GM23338 (cell line): Measurements from ENCODE around the gene DEFB115. TPM values are rescaled to one million over a fixed set of nuclear protein-coding genes. Genes with fewer than 3 reads are reported as not detected.

ENCODE experiments used
- ATAC-seq: fragments of 200-7000 bp; cut with Tn5 transposase; 3 replicates; pipeline ENCODE4 v1.9.1; 2020
- DNase-seq: peaks from one replicate; pipeline ENCODE4 v3.0.0-alpha.2; 2015; ENCODE audit warnings: low spot score
- H2AFZ ChIP-seq: fragments of 200-600 bp; sonication (generic); 2 replicates; pipeline ENCODE4 v1.8.0; 2016; ENCODE audit warnings: antibody characterized with exemption, mild to moderate bottlenecking, moderate library complexity
- H3F3A ChIP-seq: fragments of 200-600 bp; sonication (generic); replicated peaks from 2 replicates; pipeline ENCODE4 v1.8.0; 2017; ENCODE audit warnings: antibody characterized with exemption, mixed run types, low read depth
- H3K27ac ChIP-seq: fragments of 200-600 bp; sonication (generic); 2 replicates; pipeline ENCODE4 v1.6.1; 2016; ENCODE audit warnings: low read depth
- H3K27me3 ChIP-seq: fragments of 200-600 bp; sonication (generic); 2 replicates; pipeline ENCODE4 v1.8.0; 2016; ENCODE audit warnings: mild to moderate bottlenecking, mixed run types, moderate library complexity; ENCODE audit not compliant: insufficient read depth
- H3K36me3 ChIP-seq: fragments of 200-600 bp; sonication (generic); 2 replicates; pipeline ENCODE4 v1.8.0; 2016; ENCODE audit warnings: mild to moderate bottlenecking; ENCODE audit not compliant: insufficient read depth
- H3K4me1 ChIP-seq: fragments of 200-600 bp; sonication (generic); 2 replicates; pipeline ENCODE4 v1.8.0; 2016; ENCODE audit warnings: mild to moderate bottlenecking, moderate library complexity; ENCODE audit not compliant: insufficient read depth
- H3K4me2 ChIP-seq: fragments of 200-600 bp; sonication (generic); 2 replicates; pipeline ENCODE4 v1.7.1; 2017; ENCODE audit warnings: mixed run types
- H3K4me3 ChIP-seq: fragments of 200-600 bp; sonication (generic); 2 replicates; pipeline ENCODE4 v1.6.1; 2016; ENCODE audit warnings: mixed run types
- H3K79me2 ChIP-seq: fragments of 200-600 bp; sonication (generic); replicated peaks from 2 replicates; pipeline ENCODE4 v1.8.0; 2017; ENCODE audit warnings: mild to moderate bottlenecking; ENCODE audit not compliant: insufficient read depth
- H3K9me2 ChIP-seq: fragments of 200-600 bp; sonication (generic); 2 replicates; pipeline ENCODE4 v1.8.0; 2017; ENCODE audit not compliant: insufficient read depth
- H4K20me1 ChIP-seq: fragments of 200-600 bp; sonication (generic); replicated peaks from 2 replicates; pipeline ENCODE4 v1.8.0; 2017; ENCODE audit warnings: mild to moderate bottlenecking; ENCODE audit not compliant: insufficient read depth
- H3K27ac Mint-ChIP-seq: 2 replicates; pipeline ENCODE4 v1.8.0; 2020; ENCODE audit warnings: inconsistent platforms, mild to moderate bottlenecking, moderate library complexity, mixed read lengths
- H3K27me3 Mint-ChIP-seq: 3 replicates; pipeline ENCODE4 v1.8.0; 2022; ENCODE audit warnings: low read depth, mild to moderate bottlenecking, moderate library complexity, mixed read lengths, inconsistent platforms; ENCODE audit not compliant: insufficient read depth, poor library complexity
- H3K36me3 Mint-ChIP-seq: 3 replicates; pipeline ENCODE4 v1.8.0; 2021; ENCODE audit warnings: low read depth, mild to moderate bottlenecking, inconsistent platforms, moderate library complexity, mixed read lengths
- H3K4me1 Mint-ChIP-seq: 3 replicates; pipeline ENCODE4 v1.8.0; 2020; ENCODE audit warnings: mild to moderate bottlenecking, inconsistent platforms, mixed read lengths
- H3K4me3 Mint-ChIP-seq: 3 replicates; pipeline ENCODE4 v1.8.0; 2021; ENCODE audit warnings: moderate library complexity, mild to moderate bottlenecking, inconsistent platforms, mixed read lengths
- H3K9me3 Mint-ChIP-seq: 3 replicates; pipeline ENCODE4 v1.8.0; 2020; ENCODE audit warnings: moderate library complexity, mild to moderate bottlenecking, inconsistent platforms, mixed read lengths
- CTCF ChIP-seq, 2 experiments: fragments of 200-600 bp in 1 of 2; sonication (generic) in 1 of 2; conservative IDR thresholded peaks; 2 replicates each; pipeline versions ENCODE4 v1.5.1 to v1.6.1; 2016 to 2017; ENCODE audit warnings: antibody characterized with exemption in 2 of 2, low read depth in 2 of 2, mild to moderate bottlenecking in 2 of 2, moderate library complexity in 1 of 2
- POLR2AphosphoS5 ChIP-seq: IDR thresholded peaks from 2 replicates; pipeline ENCODE4 v1.6.1; 2016; ENCODE audit warnings: antibody characterized with exemption, low read depth
- REST ChIP-seq: IDR thresholded peaks from one replicate; pipeline ENCODE4 v1.6.1; 2018; ENCODE audit warnings: antibody characterized with exemption; ENCODE audit not compliant: unreplicated experiment
- ZNF331 ChIP-seq: fragments of 250-450 bp; sonication (Bioruptor Pico); IDR thresholded peaks from 2 replicates; pipeline ENCODE4 v1.5.0; 2020; ENCODE audit warnings: low read depth, mild to moderate bottlenecking, moderate library complexity
- ZNF462 ChIP-seq: fragments of 250-450 bp; sonication (Bioruptor Pico); IDR thresholded peaks from 2 replicates; pipeline ENCODE4 v1.5.0; 2020; ENCODE audit warnings: mild to moderate bottlenecking, moderate library complexity
- polyA plus RNA-seq: library from polyadenylated mRNA; unstranded; fragments of >200 nt; fragmentation: Nextera tagmentation; extraction: Ambion mirVana; gene quantifications from 2 replicates; pipeline ENCODE4 v1.2.1, GENCODE V29; 2016
- total RNA-seq: library from RNA; depleted of rRNA; stranded (reverse); fragments of >200 nt; shearing (Covaris generic); gene quantifications from 2 replicates; pipeline ENCODE4 v1.2.3, GENCODE V29; 2014

DEFB115 gene
- total and polyA plus RNA-seq, 2 experiments from 2014 or later: 1.1 TPM; not detected in 1

- H3K36me3 ChIP-seq: peaks cover 49% of the 10 kb centered on the region
- H3K4me2 ChIP-seq: no peak overlapping the region
- H3K4me3 Mint-ChIP-seq: no peak overlapping the region
- H3K9me3 Mint-ChIP-seq: peaks cover 97% of the 10 kb centered on the region
- peak; percentile 64 for DNase-seq
- H3K9me2 ChIP-seq: no peaks in the 10 kb centered on the region
- H3K79me2 ChIP-seq: no peaks in the 10 kb centered on the region
- H3K27me3 ChIP-seq: no peaks in the 10 kb centered on the region
- no peaks in the 10 kb centered on the region for H3K4me1 Mint-ChIP-seq
- H3K27ac ChIP-seq: no peak overlapping the region
- ATAC-seq: no peak
- H3F3A ChIP-seq: 0 out of 2 replicates have a peak, but pooled peaks cover 4% of the 10 kb centered on the region
- H3K4me3 ChIP-seq: no peak overlapping the region
- H4K20me1 ChIP-seq: no peaks in the 10 kb centered on the region
- H3K4me1 ChIP-seq: no peaks in the 10 kb centered on the region
- H2AFZ ChIP-seq: no peak overlapping the region
- no peak overlapping the region for H3K27ac Mint-ChIP-seq
- TF ChIP-seq CTCF (conservative IDR thresholded peaks at IDR 0.05; ENCODE audit: low read depth in 2 of 2): peak; percentile 58 to 69
- no peak for TF ChIP-seq ZNF462 (CRISPR knock-in tag)
- H3K36me3 Mint-ChIP-seq: peaks cover 31% of the 10 kb centered on the region
- H3K27me3 Mint-ChIP-seq: peaks cover 3% of the 10 kb centered on the region
These were observed 3.0 kb downstream of the DEFB115 start for GRCh38 chr20:31260326-31260932.

- Histone ChIP-seq H3K4me1 (no peaks in the 10 kb centered on the region), H3K4me2 (no peak overlapping the region), H3K79me2 (no peaks in the 10 kb centered on the region), H4K20me1 (no peaks in the 10 kb centered on the region), H2AFZ (no peak overlapping the region), H3F3A (no peaks in the 10 kb centered on the region), H3K27ac (no peak overlapping the region), H3K27me3 (no peaks in the 10 kb centered on the region), H3K9me2 (no peaks in the 10 kb centered on the region), H3K36me3 (peaks cover 27% of the 10 kb centered on the region), H3K4me3 (no peak overlapping the region)
- ATAC-seq (no peak), DNase-seq (no peak)
- Mint-ChIP-seq H3K27ac (no peak overlapping the region), H3K36me3 (peaks cover 50% of the 10 kb centered on the region), H3K27me3 (peaks cover 13% of the 10 kb centered on the region), H3K4me3 (no peak overlapping the region), H3K9me3 (peaks cover 95% of the 10 kb centered on the region), H3K4me1 (no peaks in the 10 kb centered on the region)
- no peak for TF ChIP-seq ZNF331
- no peak for TF ChIP-seq POLR2AphosphoS5
- TF ChIP-seq REST: no peak
These were observed 17.0 kb downstream of the DEFB115 start for GRCh38 chr20:31274441-31274840.
